Inflammatory macrophage treated with lipopolysaccharide for 4 hours (primary cell): ENCODE results near the gene TCF4.

Experiments
- DNase-seq: peaks from one replicate; pipeline ENCODE4 v3.0.0-alpha.2; 2020

Gene TCF4

DNA sequence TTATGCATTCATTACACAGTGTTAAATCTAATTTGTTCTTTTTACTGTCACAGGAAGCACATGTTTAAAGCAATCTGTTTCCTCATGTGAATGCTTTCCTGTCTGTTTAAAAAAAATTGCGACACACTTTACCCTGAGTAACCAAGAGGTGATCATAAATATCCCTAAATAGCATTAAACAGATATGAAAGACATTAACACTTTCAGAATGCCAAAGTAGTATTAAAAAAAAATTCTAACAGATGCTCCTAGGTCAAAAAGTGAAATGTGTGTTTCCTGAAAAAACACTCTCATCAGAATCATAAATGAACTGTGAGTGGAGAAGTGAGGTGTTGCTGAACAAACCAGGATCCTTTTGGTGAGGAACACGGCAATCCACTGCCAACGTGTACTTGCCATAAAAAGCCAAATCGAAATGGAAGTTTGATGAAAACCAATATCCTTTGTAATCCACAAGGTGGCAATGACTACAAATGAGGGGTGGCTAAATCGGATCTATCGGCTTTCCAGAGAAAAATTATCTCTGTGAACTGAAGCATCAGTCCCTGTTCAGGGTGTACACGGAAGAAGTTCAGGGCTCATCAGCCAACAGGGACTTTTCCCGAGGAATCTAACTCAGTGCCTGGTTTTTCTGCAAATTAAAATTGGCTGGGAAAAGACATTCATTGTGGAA is 248.9 kb downstream of the TCF4 start:
- DNase-seq: peak; percentile 19

DNA sequence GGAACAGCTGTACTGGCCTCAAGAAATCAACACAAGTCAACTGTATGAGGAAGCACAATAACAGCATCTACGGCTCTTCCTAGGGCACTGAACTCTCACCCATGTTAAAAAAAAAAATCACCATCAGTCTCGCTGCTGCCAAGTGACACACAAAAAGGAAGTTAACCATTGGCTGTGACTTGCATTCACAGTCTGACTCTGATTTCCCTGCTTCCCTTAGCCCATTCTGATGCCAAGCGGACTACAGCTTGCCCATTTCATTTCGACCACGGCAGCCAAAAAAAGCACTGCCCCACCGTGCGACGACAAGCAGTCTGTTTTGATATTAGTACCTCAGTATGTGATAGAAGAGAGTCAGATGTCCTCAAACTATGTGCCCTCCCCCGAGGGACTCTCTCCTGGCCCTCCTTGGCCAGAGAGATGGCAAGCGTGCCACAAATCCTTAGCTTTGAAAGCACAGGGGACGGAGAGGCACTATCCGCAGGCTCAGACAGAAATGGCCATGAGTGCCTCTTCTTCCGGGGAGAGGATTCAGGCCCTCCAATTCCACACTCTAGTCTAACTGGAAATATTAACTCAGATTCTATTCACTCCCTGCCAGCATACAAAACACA is 250.0 kb downstream of the TCF4 start:
- DNase-seq: peak; percentile 51

DNA sequence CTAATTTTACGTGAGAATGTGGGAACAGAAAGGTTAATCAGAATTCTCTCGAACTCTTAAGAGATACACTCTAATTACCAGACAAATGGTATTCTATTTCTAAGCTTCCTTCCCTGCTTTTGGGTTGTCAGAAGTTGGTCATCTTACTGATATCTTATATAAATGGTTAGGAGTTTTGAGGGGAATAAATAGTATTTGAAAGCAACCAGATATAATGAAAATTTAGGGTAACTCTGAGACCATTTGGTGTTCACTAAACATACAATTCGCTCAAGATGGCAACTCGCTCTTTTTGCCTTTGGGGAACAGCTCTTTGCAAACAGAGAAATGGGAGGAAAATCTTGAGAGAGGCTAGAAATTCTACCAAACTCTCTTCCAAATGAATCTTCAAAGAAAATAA is 250.9 kb downstream of the TCF4 start:
- DNase-seq: no peak

DNA sequence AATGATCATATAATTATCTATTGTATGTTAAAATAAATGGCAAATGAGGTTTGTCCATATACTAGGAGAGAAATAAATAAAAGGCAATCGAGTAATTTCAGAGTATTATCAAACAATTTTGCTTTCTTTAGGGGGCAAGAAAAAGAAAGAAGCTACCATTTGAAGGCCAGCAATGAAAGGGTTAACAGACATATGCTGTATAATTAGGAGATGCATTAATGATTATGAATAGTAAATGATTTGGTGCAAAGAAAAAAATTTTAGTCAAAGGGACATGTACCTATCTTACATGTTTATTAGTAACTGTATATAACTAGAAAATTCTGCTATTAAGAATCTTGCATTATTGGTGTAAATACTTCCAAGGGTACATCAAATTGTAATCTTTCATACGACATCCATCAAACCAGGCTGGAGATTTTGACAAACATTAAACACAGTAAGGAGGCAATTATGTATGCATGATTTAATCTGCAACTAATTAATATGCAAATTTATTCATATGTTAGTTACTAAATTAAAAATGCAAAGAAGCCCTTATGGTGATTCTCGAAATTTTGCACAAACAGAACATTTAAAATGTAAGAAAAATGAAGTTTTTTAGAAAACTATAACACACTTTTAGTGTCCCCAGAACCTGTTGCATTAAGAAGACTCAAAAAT is 251.4 kb downstream of the TCF4 start:
- DNase-seq: no peak

DNA sequence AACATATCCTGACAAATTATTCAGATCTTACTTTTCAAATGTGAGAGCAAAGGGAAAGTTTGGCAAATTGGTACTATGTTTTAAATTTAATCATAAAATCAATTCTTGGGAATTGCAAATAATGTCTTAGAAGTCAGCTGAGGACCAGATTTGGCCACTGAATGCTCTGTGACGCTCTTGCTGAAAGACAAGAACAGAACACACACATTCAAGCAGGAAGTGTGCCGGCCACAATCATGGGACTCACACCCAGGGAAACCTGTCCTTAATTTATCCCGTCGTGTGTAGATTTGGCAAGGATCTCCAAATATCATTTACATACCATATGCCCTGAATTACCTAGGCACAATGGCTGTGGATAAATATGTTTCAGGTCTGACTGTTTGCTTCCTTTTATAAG is 253.1 kb downstream of the TCF4 start:
- no peak for DNase-seq

DNA sequence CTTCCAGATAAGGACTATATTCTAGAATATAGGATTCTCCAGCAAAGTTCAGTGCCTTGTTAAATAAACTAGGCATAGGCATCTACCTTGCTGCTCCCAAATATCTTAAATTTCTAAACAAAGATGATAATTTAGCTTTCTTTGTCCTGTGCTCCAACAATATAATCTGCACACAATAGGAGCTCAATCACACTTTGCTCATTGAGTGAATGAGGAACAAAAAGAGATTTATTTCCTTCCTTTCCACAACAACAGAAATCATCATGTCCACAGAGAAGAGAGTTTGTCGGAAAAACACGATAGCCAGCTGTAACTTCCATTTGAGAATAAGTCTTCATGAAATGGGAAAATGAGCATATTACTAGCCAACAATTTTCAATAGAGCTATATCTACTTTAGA is 256.7 kb downstream of the TCF4 start:
- no peak for DNase-seq

DNA sequence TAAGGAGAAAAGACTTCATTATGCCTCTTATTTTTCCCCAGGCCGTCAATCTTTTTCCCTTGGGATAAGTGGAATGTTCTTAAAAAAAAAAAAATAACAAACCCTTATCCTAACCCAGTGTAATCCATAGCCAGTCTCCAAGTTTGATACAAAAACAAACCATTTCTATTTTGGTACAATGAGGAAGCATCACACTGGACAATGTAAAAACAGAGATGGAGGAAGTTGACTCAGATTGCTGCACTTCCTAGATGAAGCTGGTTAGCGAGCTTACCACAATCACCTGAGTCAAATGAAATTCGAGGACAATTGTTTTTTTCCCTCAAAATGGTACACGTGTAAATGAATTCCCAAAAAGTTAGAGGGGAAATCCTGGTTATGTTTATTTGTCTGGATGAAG is 259.7 kb downstream of the TCF4 start:
- peak; percentile 62 for DNase-seq

DNA sequence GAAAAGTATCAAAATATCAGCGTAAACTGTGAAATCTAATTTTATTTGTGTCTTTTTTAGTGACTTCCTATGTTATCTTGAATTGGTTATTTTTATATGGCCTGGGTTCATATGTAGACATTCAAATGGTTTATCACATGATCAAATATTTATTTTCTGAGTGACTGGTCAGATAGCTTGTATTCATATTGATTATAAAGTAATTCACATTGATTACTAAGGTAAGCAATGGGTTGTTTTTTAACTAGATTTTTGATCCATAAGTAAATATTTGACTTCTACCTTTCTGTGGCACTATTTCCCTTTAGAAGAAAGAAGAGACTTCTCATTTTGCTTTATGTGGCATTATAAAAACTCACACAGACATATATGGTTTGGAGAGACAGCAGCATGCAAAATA is 260.5 kb downstream of the TCF4 start:
- no peak for DNase-seq

DNA sequence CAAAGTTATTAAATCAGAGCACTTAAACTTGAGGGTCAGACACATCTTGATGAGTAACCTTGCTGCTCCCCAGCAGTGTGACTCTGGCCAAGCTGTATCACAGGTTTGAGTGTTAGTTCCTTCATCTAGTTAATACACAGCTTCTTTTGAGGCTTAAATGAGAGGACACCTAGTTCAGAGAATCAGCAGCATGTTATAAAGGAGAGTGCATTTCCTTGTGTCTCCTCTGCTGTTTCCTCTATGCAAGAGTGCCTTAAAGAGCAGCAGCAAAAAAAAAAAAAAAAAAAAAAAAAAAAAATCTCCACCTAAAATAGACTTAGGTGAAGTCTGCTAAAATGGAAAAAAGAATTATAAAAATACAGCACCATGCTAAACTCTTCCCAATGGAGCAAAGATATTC is 261.9 kb downstream of the TCF4 start:
- DNase-seq: no peak

DNA sequence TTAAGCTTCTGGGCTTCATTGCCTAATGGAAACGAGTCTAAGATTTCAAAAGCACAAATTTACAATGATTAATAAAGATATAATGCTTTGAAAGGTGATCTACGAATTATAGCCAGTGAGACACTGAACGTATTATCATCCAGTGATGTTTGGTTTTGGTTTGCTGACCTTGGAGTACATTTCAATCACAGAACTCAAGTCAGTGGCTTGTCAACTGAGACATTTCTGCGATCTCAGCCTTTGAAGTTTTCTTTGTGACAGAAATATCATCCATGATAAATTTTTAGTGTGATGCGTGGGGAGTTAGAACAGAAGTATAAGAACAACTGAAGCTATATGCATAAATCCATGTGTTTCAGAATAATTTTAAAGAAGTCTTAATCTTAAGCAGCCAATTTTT is 263.8 kb downstream of the TCF4 start:
- DNase-seq: no peak

DNA sequence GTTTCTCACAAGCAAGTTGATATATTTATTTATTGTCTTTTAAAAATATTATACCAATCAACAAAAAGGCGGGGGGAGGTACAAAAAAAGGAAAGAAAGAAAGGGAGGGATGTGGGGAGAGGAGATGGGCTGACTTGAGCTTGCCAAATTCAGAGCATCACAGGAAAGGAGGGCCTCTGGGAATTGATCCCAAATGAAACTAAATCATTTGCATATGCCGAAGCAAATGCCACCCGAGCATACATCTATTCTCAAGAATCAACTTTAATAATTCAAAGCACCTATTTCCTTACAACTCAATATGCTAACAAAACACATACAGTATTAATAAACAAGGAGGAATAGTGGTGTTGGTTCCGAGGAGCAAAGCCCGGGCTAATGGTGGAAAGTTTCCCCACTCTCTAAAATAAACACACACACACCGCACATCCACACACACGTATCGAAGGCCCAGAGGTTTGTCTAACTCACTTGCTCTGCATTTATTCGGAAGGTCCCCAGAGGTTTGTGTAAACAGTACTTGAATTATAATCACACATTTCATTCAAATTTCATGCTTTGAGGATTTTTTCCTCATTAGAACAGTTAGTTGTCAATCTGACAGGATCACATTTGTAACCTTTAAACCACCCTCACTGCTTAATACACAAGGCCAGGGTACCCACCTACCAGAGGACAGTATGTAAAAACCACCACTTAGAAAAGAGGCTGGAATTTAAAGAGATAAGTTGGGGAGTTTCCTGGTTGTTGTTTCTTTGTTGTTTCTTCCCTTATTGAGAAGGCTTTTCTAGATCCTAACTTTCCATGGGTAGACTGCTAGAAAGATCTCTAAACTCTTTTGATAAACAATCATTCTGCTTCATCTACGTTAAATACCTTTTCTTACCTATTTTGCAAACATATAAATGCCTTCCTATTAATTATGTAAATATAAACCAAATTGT is 264.7 kb downstream of the TCF4 start:
- DNase-seq: no peak

DNA sequence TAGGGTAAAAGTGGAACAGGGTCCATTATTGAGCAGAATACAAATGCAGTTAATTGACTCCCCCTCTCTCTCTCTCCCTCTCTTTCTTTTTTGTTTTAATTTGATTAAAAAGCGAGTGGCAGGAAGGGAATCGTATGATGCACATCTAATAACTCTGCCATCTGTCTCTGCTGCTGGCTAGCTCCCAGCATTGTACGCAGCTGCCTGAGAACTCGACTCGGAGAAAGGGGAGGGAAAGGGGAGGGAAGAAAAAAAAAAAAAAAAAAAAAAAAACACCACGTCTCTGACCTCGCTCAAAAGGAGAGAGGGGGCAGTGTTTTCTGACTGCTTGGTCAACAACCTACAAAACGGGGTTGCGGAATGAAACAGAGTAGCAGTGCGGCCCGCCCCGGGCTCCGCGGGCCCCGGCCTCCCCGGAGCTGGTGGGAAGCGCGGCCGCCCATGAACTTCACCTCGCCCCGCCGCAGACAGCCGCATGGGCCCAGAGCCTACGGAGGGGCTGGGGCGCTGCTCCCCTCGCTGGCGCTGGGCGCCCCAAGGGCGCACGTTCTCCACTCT is 265.7 kb downstream of the TCF4 start:
- DNase-seq: peak; percentile 80

DNA sequence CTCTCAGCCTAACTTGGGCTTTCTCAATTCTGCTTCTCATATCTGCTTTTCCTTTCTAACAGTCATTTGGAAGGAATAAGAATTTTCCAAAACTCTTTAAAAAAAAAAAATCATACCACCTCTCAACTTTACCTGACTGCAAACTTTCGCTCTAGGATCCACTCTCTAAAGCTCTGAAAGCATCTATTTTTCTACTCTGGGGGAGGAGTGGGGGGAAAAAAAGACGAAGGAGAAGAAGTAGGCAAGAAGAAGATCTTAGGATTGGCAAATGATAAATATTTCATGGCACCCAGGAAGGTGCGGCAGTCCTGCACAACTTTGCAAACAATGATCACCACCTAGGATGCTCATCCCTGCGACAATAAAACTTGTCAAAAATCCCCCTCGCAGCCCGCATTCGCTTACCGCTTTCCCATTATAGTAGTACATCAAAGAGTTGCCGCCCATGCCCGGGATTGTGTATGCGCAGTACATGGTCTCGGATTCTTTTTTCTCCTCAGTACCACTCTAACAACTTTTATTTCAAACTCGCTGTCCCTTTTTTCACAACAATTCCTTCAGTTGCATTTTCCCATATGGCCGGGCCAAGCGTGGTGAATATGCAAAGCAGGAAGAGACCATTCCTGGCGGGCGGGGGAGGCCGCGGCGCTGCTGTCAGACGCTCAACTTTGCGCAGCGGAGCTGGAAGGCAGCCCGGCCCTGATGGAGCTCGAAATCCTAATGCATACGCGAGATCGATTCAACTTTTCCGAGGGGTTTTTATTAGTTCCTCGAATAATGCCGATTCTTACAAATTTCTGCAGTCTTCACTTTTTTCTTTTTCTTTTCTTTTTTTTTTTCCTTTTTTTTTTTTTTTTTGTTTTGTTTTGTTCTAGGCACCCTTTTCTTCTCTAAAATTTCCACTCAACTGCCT is 266.5 kb downstream of the TCF4 start:
- DNase-seq: peak; percentile 96

DNA sequence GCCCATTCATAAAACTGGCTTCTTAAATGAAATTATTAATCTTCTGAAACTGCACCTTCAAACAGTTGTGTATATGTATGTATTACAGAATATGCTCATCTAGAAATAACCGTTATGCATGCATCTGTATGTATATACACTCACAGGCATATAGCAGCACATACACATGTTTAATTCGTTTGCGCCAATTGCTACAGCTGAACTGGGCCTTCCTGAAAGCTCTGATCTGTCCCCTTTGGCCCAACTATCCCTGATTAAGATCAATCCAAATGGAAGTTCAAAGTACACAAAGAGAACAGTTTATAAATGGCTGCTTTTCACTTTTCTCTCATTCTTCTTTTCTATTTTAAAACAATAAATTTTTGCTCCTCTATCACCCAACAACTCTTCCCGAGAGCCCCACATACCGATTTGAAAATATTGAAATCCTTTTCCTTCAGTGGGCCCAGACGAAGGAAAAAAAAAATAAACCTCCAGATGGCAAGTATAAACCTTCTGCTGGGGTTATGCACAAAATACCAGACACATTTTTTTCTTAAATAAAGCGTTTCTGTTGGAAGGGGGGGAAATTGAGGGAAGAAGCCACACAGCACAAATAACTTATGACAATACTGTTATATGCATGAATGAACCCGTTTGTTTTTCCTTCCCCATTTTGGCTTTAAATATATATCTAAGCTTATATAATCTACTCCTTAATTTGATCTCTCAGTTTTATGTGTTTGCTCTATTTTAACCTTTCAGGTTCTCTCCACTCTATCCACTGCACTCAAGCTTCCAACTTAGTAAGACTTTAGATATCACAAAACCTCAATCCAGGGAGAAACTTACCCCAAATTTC is 267.3 kb downstream of the TCF4 start:
- DNase-seq: no peak

DNA sequence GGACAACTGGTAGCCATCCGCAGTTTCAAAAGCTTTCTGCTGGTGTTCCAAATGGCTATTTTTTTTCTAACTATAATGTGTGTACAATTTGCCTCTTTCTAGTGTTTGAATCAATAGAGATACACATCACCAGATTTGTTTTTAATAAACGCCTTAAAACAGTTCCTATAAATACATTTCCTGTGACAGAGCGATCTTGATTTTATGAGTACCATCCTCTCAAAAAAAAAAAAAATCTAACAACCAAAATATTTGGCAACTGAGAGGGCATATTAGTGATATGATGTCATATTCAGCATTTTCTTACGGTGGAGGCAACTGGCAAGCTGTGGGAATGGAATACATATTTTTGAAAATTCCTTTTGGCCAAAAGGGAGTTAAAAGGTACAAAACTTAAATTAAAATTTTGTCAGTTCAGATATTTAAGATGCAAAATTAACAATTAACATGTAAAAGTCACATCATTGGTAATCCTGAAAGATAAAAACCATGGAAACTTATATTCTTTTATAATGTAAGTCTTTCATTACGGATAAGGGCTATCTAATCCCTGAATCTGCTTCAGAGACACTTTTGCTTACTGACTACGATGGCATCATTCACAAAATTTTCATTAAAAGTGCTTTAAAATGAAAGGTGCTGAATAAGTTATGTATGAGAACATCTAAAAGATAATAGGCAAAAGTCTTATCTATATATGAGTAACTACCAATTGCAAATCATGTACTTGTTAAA is 268.4 kb downstream of the TCF4 start:
- no peak for DNase-seq

DNA sequence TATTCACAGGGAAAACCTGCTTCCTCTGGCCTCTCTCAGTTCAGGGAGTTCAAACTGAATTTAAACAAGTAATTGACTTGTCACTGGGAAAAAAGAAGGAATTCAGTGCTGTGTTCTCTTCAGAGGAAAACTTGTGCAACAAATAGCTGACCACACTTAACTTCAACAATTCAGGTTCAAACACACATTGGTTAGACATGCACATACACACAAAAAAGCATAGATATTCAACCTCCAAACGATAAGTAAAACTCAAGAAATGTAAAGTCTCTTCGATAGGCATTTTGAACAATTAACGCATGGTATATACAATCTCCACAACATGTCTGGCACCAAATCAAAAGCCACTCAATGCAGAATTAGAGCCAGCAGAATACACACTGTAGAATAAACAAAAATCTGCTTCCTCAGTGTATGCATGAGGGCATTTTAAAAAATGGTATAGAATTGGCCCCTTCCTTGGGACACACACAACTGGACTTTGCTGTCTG is 269.0 kb downstream of the TCF4 start:
- DNase-seq: no peak

DNA sequence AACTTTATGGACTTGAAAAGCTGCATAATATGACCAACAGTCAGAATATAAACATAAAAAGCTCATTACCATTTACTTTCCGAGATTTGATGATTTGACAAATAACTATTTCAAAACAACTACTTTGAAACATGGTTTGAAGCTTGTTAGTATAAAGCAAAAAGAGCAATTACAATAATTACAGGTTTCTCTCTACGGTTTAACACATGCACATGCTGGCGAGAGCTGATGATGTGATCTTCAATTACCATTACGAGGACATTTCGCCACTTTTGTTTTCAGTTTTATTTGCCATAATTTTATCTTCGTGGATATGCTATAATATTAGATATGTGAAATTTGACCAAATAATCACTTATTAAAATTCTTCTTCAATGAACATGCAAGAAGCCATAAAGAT is 270.1 kb downstream of the TCF4 start:
- DNase-seq: no peak

DNA sequence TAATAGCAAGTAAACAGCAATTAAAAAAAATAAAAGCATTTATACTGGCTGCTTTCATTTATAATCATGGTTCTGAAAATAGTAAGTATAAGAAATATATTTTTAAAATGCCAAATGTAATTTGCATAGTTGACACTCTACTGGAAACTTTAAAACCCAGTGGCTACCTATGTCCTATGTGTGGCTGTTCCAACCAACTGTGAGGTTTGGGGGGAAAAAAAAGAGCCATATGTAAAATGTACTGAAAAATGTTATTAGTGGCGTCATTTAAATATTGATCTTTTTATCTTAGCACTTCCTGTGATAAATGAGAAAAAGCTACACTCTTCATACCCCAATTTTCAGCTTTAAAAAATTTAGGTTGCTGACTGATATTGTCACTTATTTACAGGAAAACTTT is 270.7 kb downstream of the TCF4 start:
- DNase-seq: no peak

DNA sequence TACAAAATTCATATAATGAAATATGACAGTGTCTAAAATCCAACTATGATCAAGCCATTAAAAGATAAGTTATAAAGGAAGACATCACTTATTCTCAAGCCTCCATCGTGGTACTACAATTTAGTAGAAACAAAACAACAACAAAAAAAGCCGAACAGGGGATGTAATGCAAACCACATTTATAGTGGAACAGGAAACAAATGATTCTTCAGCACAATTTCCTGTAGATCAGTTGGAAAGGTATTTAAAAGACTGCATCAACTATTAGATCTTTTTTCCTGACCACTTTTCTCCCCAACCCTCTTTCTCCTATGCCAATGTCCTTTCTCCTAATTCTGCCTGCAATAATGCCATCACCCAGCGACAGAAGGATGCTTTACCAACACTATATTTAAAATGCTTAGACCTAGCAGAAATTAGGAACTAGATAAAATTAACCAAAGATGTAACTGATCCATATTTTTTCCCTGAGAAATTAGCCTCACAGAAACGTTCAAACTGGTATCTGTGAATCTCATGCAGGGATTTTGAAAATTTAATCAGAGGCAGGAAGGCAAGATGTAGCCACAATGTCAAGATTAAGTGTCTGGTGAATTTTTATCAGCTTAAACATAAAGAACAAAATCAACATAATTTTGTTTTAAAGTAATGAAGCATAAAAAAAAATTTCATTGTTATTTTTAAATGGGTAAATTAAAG is 271.4 kb downstream of the TCF4 start:
- DNase-seq: no peak
